ENCODE data around the gene PCYT1A. TPM values are rescaled to one million over a fixed set of nuclear protein-coding genes. Genes with fewer than 3 reads are reported as not detected.

Gene PCYT1A
- total RNA-seq, 4 donors from 2014 or later = 59.5 to 80.4 (median 73.1) TPM

- H3K36me3 ChIP-seq = peaks cover 34 to 39% of the 10 kb centered on the region in 2 donors
- DNase-seq = no peak
These were observed 45.8 kb downstream of the PCYT1A start for GRCh38 chr3:196241704-196242103.

GRCh38 chr3:196240424-196240823, 47.1 kb downstream of the PCYT1A start:
- 94 to 97% methylated on average over 4 of the region's 4 CpGs for WGBS, 2 donors
- peaks cover 34 to 39% of the 10 kb centered on the region in 2 donors for H3K36me3 ChIP-seq

More at GRCh38 chr3:196241704-196242103, 45.8 kb downstream of the PCYT1A start:
- 85 to 91% methylated on average over 8 of the region's 8 CpGs for WGBS, 2 donors
- Histone ChIP-seq H3K9me3 (no peaks in the 10 kb centered on the region), H3K4me3 (replicated peaks in 1 of 3) (no peak overlapping the region), H3K4me1 (peaks cover 3 to 10% of the 10 kb centered on the region in 2 donors), H3K27me3 (no peaks in the 10 kb centered on the region), H3K27ac (no peak overlapping the region)
- intact Hi-C loops (cut with DNase I) = no loop called here
- TF ChIP-seq POLR2A (IDR thresholded peaks at IDR 0.05) (no peak), CTCF (IDR thresholded peaks at IDR 0.05) (no peak)

DNA sequence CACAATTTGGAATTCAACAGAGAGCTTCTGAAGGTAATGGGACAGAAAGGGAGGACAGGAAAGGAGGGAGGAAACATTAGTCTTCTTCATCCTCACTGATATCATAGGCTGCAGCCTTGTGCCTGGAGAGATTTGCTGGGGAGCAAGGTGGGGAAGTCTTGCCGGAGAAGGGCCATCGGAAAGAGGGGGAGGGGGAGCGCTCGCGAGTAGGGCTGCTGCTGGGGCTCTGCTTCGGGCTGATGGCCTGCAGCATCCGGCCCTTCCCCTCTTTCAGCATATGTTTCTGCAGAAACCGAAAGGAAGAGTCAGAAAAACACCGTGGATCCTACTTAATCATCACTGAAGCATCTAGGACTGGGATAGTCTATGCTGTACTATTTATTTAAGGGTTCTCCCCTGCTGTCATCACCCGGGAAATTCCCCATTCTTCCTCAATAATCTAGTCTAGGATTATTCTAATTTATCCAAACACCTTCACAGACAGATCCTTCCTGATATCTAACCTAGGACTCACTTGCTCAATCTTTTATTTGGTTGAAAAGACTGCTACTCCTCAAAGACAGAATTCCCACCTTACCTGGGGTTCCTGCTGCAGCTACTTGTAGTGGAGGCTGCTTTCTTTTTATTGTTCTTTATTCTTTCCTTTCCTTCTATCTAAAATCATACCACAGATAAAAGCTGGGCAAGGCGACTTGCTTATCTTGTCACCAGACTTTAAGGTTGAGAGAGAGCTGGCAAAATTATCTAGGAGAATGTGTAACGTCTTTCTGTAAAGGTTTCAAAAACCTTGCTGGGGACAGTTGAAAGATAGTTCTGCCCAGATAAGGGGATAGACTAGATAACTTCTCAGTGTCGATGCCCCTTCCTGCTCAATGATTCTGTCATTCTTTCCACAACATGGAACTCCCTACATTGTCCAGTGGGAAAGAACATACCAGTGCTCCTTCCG, 48.6 kb downstream of the PCYT1A start:
- Histone ChIP-seq H3K27ac (no peak overlapping the region), H3K4me3 (replicated peaks in 1 of 3) (no peak overlapping the region), H3K9me3 (no peaks in the 10 kb centered on the region), H3K4me1 (no peaks in the 10 kb centered on the region), H3K36me3 (peaks cover 34 to 39% of the 10 kb centered on the region in 2 donors), H3K27me3 (no peaks in the 10 kb centered on the region)
- WGBS, 2 donors = 83 to 87% methylated on average over 14 of the region's 14 CpGs
- intact Hi-C loops (cut with DNase I) = no loop called here
- DNase-seq = no peak
- no peak for TF ChIP-seq POLR2A (IDR thresholded peaks at IDR 0.05)
- TF ChIP-seq CTCF (IDR thresholded peaks at IDR 0.05) = no peak

More at GRCh38 chr3:196240424-196240823, 47.1 kb downstream of the PCYT1A start:
- Histone ChIP-seq H3K4me3 (replicated peaks in 1 of 3) (no peak overlapping the region), H3K27me3 (no peaks in the 10 kb centered on the region), H3K9me3 (no peaks in the 10 kb centered on the region), H3K27ac (no peak overlapping the region), H3K4me1 (peaks cover 3 to 4% of the 10 kb centered on the region in 2 donors)
- intact Hi-C loops (cut with DNase I) = no loop called here
- DNase-seq = no peak
- TF ChIP-seq POLR2A (IDR thresholded peaks at IDR 0.05) (no peak), CTCF (IDR thresholded peaks at IDR 0.05) (no peak)

- Histone ChIP-seq H3K4me1 (no peaks in the 10 kb centered on the region), H3K36me3 (peaks cover 29 to 36% of the 10 kb centered on the region in 2 donors), H3K4me3 (replicated peaks in 1 of 3) (no peak overlapping the region), H3K27me3 (no peaks in the 10 kb centered on the region), H3K9me3 (no peaks in the 10 kb centered on the region), H3K27ac (no peak overlapping the region)
- 86 to 91% methylated on average over 5 of the region's 5 CpGs for WGBS, 2 donors
- TF ChIP-seq POLR2A (IDR thresholded peaks at IDR 0.05) (no peak), CTCF (IDR thresholded peaks at IDR 0.05) (no peak)
- no peak for DNase-seq
- intact Hi-C loops (cut with DNase I) = no loop called here
These were observed 50.3 kb downstream of the PCYT1A start for GRCh38 chr3:196237203-196237602.

DNA sequence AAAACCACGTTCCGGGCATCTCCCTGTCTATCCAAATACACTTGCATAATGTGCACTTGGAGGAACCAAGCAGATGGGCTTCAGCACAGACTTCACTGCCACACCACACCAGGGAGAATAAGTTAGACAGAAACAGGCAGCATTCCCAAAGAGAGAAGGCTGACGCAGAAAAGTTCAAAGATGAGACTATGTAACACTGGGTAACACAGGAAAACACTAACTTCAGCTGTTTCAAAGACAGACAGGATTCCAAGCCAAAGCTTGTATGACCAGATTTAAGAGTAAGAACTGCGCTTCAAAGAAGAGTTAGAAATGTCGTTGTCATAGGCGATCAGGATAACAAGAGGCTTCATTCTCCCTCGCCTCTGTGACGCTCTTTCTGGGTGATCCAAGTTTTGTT, 51.3 kb downstream of the PCYT1A start:
- Histone ChIP-seq H3K4me3 (replicated peaks in 1 of 3) (no peak overlapping the region), H3K9me3 (no peaks in the 10 kb centered on the region), H3K36me3 (peaks cover 20 to 28% of the 10 kb centered on the region in 2 donors), H3K27me3 (no peaks in the 10 kb centered on the region), H3K4me1 (no peaks in the 10 kb centered on the region), H3K27ac (no peak overlapping the region)
- DNase-seq = no peak
- intact Hi-C loops (cut with DNase I) = no loop called here
- 87 to 88% methylated on average over 8 of the region's 8 CpGs for WGBS, 2 donors
- TF ChIP-seq POLR2A (IDR thresholded peaks at IDR 0.05) (no peak), CTCF (IDR thresholded peaks at IDR 0.05) (no peak)
